PFSK-1 (cell line): ENCODE measurements around the gene TMEM185A.

Source experiments
- FOXP2 ChIP-seq: optimal IDR thresholded peaks from 2 replicates; pipeline ENCODE3; 2011; ENCODE audit warnings: borderline replicate concordance, control low read depth, inconsistent platforms; ENCODE audit not compliant: insufficient read depth; ENCODE audit errors: extremely low read length, extremely low read depth
- POLR2AphosphoS5 ChIP-seq: IDR thresholded peaks from 2 replicates; pipeline ENCODE4 v1.6.1; 2012; ENCODE audit warnings: low read depth, mild to moderate bottlenecking, control low read depth, low read length, moderate library complexity
- REST ChIP-seq, 2 experiments: IDR thresholded peaks; 2 replicates each; pipeline versions ENCODE4 v1.6.1 to v1.8.0; 2011 to 2012; ENCODE audit warnings: low read depth in 2 of 2, low read length in 2 of 2, control low read depth in 1 of 2, inconsistent platforms in 1 of 2, mild to moderate bottlenecking in 1 of 2, moderate library complexity in 1 of 2; ENCODE audit not compliant: insufficient read depth in 1 of 2
- SIN3A ChIP-seq: IDR thresholded peaks from 2 replicates; pipeline ENCODE4 v1.6.1; 2012; ENCODE audit warnings: mild to moderate bottlenecking, low read length, moderate library complexity, borderline replicate concordance; ENCODE audit not compliant: insufficient read depth
- TAF1 ChIP-seq: IDR thresholded peaks from 2 replicates; pipeline ENCODE4 v1.6.1; 2012; ENCODE audit warnings: low read length, control low read depth, borderline replicate concordance; ENCODE audit not compliant: insufficient read depth

The TMEM185A gene

GRCh38 chrX:149633511-149633910 is 1.9 kb upstream of the TMEM185A start:
- TF ChIP-seq FOXP2 = no peak
- no peak for TF ChIP-seq TAF1
- TF ChIP-seq SIN3A = no peak
- no peak for TF ChIP-seq POLR2AphosphoS5
- TF ChIP-seq REST (IDR thresholded peaks at IDR 0.05; ENCODE audit: insufficient read depth in 1 of 2, low read depth in 2 of 2, low read length in 2 of 2) = no peak

GRCh38 chrX:149630681-149631233 is 835 bp downstream of the TMEM185A start:
- TF ChIP-seq SIN3A = no peak
- TF ChIP-seq FOXP2 = no peak
- TF ChIP-seq TAF1 = no peak
- no peak for TF ChIP-seq REST (IDR thresholded peaks at IDR 0.05; ENCODE audit: insufficient read depth in 1 of 2, low read depth in 2 of 2, low read length in 2 of 2)
- TF ChIP-seq POLR2AphosphoS5 = no peak

- TF ChIP-seq POLR2AphosphoS5 = no peak
- no peak for TF ChIP-seq TAF1
- no peak for TF ChIP-seq REST (IDR thresholded peaks at IDR 0.05; ENCODE audit: insufficient read depth in 1 of 2, low read depth in 2 of 2, low read length in 2 of 2)
These were observed 1.7 kb downstream of the TMEM185A start for GRCh38 chrX:149629730-149630387.

- TF ChIP-seq REST (IDR thresholded peaks at IDR 0.05; ENCODE audit: insufficient read depth in 1 of 2, low read depth in 2 of 2, low read length in 2 of 2) = no peak
These were observed 2.8 kb downstream of the TMEM185A start for GRCh38 chrX:149628768-149629167.

- TF ChIP-seq TAF1 (no peak), POLR2AphosphoS5 (no peak), REST (IDR thresholded peaks at IDR 0.05; ENCODE audit: insufficient read depth in 1 of 2, low read depth in 2 of 2, low read length in 2 of 2) (no peak), FOXP2 (no peak), SIN3A (no peak)
These were observed 3.3 kb downstream of the TMEM185A start for GRCh38 chrX:149628280-149628679.
